ENCODE data around the gene VWCE.

VWCE gene

GRCh38 chr11:61280883-61281580 is 14.1 kb downstream of the VWCE start:
- no peak for DNase-seq (ENCODE audit: low read depth)

DNA sequence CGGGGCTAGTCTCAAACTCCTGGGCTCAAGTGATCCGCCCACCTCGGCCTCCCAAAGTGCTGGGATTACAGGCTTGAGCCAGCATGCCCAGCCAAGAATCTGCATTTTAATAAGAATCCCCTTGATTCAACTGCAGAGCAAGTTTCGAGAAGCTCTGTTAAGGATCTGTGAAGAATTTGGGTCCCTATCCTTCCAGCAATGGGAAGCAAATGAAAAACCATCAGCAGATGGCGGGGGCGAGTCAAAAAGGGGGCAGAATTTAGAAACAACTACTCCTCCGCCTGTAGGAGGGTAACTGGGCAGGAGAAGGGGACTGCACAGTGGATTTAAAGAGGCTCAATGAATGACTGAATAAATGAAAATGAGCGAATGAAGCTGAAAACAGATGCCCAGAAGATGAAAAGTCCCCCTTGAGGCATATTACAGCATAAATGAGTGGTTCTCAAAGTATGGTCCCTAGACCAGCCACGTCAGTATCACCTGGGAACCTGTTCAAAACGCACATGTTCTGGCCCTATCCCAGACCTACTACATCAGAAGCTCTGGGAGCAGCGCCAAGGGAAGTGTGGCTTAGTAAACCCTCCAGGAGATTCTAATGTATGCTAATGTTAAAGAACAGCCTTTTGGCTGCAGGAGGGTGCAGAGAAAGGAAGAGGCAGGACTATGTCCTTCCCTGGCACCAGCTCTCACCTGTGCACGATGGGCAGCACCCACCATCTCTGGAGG is 15.0 kb downstream of the VWCE start:
- DNase-seq (ENCODE audit: low read depth) = no peak

DNA sequence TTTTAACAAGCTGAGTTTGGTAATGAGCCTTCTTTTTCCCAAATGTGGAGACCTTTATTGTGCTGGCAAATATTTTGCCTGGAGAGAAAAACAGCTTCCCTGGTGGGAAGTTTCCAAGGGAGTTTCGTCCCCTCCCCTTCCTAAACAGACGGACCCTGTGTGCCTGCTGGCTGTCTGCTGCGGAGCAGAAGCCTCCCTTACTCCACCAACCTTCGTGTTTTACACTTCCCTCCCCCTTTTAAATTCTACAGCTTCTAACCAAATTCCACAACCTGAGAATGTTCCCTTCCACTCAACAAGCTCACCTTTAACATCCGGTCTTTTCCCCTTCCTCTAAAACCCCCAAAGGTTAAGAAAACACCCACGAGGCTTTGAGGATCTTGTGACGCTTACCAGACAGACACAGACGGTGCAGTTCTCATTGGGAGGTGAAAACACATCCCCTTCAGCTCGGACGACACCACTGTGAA is 17.1 kb downstream of the VWCE start:
- no peak for DNase-seq (ENCODE audit: low read depth)

DNA sequence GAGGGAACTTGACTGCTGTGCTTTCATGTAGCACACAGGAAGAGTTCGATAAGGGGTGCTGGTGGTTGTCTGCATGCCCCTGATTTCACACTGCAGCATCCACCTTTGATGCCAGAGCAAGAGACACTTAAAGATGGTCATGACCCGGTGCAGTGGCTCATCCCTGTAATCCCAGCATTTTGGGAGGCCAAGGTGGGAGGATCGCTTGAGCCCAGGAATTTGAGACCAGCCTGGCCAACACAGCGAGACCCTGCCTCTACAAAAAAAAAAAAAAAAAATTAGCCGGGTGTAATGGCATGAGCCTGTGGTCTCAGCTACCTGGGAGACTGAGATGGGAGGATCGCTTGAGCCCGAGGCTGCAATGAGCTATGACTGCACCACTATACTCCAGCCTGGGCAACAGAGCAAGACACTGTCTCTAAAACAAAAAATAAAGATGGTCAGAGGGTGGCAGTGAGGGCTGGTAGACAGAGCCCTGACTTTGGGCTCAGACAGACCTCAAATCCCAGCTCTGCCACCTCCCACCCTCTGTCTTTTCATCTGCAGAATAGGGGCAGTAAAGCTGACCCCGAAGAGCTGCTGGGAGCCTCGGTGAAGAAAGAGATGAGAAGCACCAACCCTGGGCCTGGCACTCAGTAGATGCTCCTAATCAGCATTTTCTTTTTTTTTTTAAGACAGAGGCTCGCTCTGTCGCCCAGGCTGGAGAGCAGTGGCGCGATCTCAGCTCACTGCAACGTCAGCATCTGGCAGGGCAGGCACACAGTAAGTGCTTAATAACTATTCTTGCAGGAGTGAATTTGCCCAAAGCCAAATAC is 17.7 kb downstream of the VWCE start:
- DNase-seq (ENCODE audit: low read depth) = no peak

DNA sequence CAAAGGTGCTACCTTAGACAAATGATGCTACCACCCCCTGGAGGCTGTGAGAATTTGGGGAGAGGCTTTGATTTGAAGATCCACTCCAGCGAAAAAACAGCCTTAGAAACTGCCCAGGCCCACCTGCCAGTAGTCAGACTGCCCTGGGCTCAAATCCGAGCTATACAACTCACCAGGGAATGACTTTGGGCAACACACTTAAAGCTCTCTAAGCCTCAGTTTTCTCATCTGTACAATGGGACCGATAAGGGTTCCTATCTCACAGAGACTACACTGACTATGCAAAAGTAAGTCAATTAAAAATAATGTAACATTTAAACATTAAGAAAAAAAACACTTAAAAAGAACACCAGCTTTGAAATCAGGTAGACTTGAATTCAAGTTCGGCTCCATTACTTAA is 19.9 kb downstream of the VWCE start:
- DNase-seq (ENCODE audit: low read depth) = no peak

GRCh38 chr11:61274084-61274483 is 21.0 kb downstream of the VWCE start:
- no peak for DNase-seq (ENCODE audit: low read depth)

DNA sequence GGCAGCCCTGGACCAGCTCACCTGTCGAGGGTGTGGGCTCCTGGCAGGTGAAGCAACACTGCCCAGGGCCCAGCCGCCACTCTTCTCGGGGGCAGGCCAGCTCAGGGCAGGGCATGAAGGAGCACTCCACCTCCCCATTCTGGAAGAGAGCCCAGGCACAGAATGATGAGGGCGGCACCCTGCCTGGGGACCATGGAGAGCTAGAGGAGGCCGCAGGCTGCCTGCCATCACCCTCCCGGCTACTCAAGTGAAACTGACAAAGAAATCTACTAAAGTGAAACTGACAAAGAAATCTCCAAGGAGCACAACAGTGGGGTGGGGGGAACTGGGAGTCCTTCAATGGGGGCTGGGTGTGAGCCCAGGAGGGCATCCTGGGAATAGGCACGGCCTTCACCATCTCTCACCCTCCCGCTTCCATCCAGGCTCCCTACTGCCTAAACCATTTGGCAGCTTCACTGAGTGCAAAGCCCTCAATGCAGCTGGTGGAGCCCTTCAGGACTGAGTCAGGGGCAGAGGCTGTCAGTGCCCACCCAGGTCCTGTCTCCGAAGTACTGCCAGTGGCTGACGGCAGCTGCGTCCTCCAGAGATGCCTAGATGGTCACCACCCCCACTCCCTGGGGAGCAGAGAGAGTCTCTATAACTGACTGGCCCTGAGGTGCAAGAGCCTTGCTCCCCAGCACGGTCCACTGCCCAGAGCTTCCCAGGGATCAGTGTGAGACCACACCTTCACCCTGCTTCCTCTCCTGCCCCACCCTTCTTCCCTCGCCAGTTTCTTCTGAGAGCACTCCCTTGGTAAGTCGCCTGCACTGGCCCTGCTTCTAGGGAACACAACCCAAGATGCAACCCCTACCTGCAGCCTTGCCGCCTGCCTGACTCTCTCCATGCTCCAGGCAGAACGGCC is 21.7 kb downstream of the VWCE start:
- no peak for DNase-seq (ENCODE audit: low read depth)

- DNase-seq (ENCODE audit: low read depth) = no peak
Measured at GRCh38 chr11:61272731-61273130, 22.4 kb downstream of the VWCE start.

DNA sequence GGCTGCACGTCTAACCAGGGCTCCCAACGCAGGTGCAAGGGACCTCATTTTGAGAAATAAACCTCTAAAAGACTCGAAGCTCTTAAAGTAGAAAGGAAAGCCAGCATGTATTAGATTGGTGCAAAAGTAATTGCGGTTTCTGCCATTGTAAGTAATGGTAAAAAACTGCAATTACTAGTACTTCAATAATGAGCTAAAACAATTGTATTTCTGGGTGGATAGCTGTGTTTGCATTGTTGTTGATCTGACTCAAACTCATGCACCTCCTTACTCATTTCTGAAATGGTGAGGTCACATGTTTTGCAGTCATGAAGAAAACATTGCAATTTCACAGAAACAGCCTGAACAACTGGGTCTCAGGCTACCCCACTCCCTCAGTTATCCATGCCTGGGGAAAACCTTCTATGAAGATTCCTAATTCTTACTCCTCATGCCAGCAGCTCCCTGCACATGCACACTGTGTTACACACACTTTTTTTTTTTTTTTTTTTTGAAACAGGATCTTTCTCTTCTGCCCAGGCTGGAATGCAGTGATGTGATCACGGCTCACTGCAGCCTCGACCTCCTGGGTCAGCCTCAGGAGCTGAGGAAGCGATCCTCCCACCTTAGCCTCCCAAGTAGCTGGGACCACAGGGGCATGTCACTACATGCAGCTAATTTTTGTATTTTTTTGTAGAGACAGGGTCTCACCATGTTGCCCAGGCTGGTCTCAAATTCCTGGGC is 24.6 kb downstream of the VWCE start:
- no peak for DNase-seq (ENCODE audit: low read depth)

DNA sequence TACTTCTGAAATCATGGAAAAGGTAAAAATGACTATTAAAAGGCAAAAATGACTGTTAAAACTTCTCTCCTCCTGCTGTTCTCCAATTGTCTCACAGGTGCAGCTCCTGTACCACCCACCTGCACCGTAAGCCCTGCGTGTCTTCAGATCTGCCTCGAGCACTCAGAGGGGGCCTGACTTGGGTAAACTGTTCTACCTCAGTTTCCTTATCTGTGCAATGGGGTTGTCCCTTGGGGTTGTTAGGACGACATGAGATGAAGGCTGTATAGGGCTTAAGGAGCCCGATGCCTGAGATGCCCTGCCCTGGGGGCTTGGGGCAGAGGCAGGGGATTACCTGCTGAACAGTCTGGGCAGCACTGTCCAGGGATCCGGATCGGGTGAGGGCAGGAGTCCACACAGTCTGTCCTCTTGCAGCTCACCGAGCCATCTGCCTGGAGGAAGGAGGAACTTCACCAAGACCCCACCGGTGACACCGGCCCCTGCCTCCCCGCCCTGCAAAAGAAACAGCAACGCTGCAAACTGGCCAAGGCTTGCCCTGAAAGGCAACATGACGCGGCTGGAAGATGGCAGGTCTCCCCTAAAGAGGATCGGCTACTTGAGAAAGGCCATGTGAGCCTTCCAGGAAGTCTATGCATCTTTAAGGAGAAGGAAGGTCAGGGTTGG is 26.4 kb downstream of the VWCE start:
- DNase-seq (ENCODE audit: low read depth) = no peak

DNA sequence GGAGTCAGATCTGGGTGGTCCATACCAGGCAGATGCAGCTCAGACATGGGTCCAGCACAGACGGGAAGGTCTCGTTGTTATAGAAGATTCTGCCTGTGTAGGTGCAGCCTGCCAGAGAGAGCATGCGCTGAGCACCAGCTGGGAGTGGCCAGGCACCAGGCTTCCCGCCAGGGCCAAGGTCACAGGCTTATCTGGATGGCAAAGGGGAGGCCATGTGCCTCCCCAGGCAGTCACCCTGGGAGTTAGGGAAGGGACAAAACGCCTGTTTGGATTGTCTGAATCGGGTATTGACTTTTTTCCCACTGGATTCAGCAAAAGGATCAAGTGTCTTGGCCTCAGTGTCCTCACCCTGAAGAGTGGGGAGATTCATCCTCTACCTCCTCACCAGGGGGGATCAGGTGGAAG is 27.7 kb downstream of the VWCE start:
- DNase-seq (ENCODE audit: low read depth) = no peak

- no peak for DNase-seq (ENCODE audit: low read depth)
Measured at GRCh38 chr11:61266602-61267001, 28.5 kb downstream of the VWCE start.

DNA sequence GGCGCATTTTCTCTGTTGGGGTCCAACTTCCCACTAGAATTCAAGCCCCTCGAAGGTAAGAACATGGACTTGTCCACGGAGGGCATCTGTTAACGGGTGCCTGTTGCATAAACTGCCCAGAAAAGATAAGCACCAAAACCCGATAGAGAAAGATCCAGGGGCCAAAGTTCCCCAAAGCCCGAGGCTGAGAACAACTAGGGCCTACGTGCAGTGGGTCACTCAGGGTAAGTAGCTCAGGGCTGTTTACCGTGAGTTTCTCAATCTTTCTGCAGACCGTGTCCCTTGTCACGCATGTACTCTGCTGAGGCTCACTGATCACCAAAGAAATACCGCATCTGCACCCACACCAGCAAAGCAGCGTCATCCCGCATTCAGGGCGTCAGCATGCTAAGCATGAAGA is 29.8 kb downstream of the VWCE start:
- no peak for DNase-seq (ENCODE audit: low read depth)

DNA sequence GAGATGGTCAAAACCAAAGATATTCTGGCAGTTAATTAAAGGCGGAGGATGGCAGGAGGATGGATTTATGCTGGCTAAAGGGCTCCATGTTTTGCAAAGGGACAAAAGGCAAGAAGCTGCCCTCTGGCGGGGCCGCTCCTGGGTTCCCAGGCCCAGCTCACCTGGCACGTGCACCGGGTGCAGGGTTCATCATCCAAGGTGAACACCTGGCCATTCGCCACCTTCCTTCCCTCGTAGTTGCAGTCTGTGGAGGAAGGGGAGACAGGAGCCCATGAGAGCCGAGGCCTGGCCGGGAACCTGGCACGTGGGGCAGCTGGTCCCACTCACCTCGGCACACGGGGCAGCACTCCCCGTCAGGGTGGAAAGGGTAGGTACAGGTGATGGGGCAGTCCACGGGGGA is 30.3 kb downstream of the VWCE start:
- no peak for DNase-seq (ENCODE audit: low read depth)

DNA sequence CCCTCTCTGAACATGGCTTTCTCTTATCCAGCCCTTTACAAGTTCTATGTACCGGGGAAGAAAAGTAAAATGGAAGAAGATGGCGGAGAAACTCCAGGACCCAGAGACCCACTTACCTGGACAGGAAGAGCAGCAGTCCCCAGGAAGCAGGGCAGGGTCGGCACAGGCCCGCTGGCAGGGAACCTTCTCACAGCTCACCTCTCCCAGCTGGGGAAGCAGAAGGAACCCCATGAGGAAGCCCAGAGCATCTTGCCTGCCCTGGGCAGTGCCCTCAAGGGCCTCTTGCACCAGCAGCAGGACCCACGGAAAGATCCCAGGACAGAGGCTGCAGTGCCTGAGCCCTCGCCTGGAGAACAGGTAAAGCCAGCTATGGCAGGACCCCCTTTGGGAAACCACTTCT is 30.7 kb downstream of the VWCE start:
- no peak for DNase-seq (ENCODE audit: low read depth)

DNA sequence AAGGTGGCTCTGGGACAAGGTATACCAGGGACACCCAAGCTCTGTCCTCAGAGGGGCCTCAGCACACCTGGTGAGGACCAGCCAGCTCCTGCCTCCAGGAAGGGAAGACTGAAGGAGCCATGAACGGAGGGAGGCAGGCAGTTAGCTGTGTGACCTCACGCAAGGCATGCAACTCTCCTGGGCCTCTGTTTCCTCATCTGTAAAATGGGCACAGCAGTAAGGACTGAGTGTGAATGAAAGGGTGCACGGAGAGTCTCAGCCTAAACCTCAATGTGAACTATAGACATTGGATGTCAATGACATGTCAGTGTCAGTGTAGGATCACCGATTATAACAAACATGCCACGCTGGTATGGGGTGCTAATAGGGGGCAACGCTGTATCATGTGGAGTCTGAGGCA is 35.8 kb downstream of the VWCE start:
- DNase-seq (ENCODE audit: low read depth) = no peak

DNA sequence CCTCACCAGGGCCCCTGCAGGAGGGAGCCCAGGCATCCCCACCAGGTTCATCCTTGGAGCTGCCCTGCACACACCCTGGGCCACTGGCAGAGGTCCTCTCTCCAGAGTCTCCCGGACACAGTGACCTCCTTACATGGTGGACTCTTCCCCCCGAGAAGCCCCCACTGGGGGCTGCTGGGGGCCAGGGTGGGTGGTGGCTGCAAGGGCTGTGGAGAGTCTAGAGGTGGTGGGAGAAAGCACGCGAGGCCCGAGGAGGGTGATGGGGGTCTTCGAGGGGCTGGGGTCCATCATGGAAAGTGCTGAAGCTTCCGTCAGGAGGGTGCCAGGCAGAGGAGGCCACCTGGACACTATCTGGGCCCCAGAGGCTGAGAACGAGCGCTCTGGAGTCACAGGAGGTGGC is 36.6 kb downstream of the VWCE start:
- DNase-seq (ENCODE audit: low read depth) = no peak

DNA sequence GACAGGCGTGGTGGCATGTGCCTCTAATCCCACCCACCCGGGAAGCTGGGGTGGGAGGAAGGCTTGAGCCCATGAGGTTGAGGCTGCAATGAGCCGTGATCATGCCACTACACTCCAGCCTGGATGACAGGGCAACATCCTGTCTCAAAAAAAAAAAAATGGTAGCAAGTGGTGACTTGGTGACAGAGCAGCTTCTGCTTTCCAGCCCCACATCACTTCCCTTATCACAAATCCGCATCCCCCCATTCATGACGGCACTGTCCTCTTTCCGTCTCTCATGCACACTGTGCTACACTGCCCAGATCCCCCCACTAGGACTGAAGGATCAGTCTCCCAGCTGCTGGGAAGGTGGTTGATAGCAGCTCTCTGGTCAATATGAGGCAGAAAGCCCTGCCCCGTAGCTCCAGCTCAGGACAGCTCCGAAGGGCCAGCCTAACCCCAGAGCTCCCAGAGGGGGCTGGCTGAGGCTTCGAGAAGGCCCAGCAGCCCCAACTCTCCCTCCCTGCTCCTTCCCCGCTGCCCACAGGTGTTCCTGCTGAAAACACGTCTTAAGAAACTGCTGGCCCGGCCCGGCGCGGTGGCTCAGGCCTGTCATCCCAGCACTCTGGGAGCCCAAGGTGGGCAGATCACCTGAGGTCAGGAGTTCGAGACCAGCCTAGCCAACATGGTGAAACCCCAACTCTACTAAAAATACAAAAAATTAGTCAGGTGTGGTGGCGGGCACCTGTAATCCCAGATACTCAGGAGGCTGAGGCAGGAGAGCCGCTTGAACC is 38.2 kb downstream of the VWCE start:
- no peak for DNase-seq (ENCODE audit: low read depth)

GRCh38 chr11:61254403-61255025 is 40.6 kb downstream of the VWCE start:
- peak; percentile 25 for DNase-seq (ENCODE audit: low read depth)

Measured in stimulated activated CD8-positive, alpha-beta memory T cell treated with anti-CD3 and anti-CD28 coated beads, Interleukin-12 subunit alpha, Interleukin-12 subunit beta, amount 100 ng/mL, for 4 hours (primary cell).